ENCODE measurements around the gene CNOT8.

Gene CNOT8

DNA sequence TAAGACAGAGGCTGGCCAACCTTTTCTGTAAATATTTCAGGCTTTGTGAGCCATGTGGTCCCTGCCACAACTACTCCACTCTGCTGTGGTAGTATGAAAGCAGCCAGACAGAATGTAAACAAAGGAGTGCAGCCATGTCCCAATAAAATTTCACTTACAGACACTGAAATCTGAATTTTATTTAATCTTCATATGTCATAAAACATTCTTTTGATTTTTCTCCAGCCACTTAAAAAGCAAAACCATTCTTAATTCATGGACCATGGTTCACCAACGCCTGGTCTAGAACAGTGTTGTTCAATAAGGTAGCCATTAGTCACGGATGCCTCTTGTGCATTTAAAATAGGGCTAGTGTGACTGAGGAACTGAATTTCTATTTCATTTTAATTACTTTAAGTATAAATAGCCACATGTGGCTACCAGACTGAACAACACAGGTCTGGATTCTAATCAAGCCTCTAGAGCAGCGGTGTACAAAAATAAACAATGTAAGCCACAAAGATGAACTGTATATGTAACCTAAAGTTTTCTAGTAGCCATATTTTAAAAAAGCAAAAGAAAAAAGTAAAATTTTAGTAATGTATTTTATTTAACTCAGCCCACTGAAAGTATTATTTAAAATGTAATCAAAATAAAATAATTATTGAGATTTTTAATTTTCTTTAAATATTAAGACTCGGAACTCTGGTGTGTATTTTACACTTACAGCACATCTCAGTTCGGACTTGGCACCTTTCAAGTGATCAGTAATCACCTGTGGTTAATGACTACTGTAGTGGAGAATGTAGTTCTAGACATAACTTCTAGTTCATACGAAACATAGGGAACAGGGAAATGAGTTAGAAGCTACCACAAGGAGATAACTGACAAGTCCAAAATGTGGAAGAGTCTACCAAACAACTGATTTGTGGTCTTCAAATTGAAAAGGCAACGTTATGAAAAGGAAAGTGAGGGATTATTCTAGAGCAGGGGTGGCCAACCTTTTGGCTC, 65.3 kb downstream of the CNOT8 start:
- no peak for DNase-seq (ENCODE audit: low read depth)
